ENCODE data around the gene GREM1.

Gene GREM1

DNA sequence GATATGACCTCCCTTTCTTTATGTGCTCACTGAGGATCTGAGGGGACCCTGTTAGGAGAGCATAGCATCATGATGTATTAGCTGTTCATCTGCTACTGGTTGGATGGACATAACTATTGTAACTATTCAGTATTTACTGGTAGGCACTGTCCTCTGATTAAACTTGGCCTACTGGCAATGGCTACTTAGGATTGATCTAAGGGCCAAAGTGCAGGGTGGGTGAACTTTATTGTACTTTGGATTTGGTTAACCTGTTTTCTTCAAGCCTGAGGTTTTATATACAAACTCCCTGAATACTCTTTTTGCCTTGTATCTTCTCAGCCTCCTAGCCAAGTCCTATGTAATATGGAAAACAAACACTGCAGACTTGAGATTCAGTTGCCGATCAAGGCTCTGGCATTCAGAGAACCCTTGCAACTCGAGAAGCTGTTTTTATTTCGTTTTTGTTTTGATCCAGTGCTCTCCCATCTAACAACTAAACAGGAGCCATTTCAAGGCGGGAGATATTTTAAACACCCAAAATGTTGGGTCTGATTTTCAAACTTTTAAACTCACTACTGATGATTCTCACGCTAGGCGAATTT lies 14.9 kb downstream of the GREM1 start:
- no peak for DNase-seq

DNA sequence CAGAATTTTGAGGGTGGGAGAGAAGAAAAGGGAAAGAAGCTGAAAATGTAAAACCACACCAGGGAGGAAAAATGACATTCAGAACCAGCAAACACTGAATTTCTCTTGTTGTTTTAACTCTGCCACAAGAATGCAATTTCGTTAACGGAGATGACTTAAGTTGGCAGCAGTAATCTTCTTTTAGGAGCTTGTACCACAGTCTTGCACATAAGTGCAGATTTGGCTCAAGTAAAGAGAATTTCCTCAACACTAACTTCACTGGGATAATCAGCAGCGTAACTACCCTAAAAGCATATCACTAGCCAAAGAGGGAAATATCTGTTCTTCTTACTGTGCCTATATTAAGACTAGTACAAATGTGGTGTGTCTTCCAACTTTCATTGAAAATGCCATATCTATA lies 15.5 kb downstream of the GREM1 start:
- DNase-seq: no peak

DNA sequence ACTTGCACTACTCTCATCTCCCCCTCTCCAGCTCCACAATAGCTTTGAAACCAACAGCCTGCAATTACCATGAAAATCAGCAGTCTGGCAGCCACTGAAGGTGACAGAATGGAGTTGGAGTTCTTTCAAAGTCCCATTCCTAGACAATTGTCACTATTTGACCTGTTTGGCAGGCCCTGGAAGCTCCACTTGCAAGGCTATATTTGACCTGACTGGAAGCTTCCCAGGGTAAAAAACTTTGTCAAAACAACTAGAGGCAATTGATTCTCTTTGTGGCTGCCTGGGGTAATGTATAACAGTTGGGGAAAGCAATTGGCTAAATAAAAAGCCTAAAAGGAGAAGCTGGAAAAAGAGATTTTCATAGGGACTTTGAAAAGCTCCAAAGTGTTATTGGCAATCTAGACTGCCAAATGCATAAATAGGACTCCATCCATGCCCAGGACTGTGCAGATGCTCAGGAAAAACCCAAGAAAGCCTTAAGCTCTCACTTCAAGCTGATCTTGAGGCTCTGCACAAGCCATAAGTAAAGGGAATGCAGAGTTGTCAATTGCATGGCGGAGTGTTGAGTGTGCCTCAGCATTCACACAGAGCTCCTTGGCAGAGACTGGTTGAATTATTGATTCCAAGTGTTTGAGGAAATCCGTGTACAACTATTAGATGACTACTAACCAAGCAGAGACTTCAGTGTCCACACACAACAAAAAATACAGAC lies 18.3 kb downstream of the GREM1 start:
- DNase-seq: no peak

DNA sequence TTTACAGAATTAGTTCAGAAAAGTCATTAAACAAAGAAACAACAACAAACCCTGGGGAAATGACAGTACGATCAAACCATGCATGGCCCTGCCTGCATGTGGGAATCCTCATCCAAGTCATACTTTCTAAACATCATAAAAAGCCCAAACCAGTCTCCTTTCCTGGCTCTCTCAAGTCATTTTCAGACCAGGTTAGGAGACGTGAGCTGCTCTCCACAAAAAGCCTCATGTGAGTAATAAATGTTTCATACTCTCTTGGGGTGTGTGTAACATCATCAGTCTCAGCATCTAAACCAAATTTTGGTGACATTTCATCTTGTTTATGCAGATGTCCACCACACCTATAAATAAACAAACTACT lies 18.9 kb downstream of the GREM1 start:
- DNase-seq: no peak

DNA sequence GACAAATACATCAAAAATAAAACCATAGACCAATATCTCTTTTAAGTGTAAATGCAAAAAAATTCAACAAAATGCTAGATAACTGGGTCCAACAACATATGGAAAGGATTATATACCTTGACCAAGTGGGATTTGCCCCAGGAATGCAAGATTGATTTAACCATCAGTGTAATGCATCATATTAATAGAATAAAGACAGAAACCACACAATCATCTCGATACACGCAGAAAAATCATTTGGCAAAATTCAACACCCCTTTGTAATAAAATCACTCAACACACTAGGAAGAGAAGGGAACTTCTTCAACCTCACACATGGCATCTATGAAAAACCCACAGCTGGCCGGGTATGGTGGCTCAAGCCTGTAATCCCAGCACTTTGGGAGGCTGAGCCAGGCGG lies 19.5 kb downstream of the GREM1 start:
- no peak for DNase-seq

DNA sequence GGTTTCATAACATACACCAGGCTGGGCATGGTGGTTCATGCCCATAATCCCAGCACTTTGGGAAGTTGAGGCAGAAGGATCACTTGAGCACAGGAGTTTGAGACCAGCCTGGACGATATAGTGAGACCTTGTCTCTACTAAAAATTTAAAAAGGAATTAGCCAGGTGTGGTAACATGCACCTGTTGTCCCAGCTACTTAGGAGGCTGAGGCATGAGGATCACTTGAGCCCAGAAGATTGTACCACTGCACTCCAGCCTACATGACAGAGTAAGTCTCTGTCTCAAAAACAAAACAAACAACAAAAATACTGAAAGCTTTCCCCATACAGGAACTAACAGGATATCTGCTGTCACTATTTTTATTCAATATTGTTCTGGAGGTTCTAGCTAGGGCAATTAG lies 20.9 kb downstream of the GREM1 start:
- DNase-seq: no peak

DNA sequence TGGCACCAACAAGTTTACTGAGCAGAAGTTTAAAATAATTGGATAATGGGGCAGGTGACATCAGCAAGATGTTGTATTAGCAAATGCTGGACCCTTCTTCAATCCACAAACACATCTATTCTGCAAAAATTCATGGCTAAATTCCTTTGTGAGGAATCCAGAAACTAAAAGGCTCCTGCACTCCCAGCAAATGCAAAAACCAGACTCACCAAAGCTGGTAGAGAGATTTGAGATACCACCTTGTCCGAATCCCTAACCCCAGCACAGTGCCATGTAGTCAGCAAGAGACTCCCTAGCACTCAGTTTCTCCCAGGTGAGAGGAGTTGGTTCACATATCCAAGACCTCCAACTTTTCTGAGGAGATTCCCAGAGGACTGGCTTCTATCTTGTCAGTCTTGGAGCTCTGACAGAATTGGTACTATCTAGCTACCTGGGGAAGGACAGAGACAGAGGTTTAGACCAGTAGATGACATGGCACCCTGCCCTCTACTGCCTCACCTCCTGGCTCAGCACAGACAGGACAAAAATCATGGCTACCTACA lies 21.8 kb downstream of the GREM1 start:
- no peak for DNase-seq

DNA sequence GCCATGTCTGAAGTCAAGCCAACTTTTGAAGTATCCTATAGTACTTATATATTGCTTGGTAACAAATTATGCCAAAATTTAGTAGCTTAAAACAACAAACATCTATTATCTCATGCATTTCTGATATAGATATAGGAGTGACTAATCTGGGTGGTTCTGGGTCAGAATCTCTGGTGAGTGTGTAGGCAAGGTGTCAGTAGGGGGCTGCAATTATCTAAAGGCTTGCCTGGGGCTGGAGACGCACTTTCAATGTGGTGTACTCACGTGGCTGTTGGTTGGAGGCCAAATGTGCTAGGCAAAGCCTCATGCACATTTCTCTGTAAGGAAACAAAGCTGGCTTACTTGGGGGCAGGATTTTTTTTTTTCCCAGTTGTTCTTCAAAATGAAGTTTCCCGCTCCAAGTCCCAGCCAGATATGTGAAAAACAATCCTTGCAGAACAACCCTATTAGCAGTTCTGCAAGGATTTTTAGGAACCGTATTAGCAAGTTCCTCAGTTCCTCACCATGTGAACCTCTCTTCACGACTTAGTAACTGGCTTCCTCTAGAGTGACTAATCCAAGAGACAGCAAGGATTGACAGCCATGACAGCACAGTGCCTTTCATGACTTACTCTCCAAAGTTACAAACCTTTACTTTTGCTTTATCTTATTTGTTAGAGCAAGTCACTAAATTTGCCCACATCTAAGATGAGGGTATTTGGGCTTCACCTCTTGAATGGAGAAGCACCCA lies 25.8 kb downstream of the GREM1 start:
- no peak for DNase-seq

DNA sequence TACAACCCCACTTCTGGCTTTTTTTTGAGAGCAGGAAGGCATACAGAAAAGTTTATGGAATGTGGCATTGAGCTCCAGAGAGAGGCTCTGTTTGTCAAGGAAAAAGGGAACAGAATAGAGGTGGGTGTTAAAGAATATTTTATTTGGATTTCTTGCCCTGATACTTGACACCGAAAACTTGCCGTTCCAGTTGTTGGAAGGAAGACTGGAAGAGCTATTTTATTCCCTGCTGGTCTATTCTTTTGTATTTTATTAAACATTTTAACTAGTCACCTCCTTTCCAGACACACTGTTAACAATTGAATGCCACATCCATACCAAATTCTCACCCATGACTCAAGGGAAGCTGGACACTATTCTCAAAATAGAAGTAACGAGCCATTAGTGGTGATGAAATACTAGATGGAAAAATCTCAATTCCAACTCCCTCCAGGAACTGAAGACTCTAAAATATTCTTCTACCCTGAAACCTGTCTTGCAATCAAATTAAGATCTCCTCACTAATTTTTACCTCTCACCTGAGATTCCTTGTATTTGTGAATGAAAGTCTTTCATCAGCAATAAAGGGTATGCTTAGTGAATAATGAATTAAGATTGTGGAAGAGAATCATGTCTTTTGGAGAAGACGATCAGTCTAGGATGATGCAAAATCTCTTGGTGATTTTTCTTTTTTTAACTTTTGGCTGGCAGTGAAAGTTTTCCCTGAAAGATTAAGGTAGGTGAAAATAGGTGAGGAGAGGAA lies 28.5 kb downstream of the GREM1 start:
- DNase-seq: no peak

DNA sequence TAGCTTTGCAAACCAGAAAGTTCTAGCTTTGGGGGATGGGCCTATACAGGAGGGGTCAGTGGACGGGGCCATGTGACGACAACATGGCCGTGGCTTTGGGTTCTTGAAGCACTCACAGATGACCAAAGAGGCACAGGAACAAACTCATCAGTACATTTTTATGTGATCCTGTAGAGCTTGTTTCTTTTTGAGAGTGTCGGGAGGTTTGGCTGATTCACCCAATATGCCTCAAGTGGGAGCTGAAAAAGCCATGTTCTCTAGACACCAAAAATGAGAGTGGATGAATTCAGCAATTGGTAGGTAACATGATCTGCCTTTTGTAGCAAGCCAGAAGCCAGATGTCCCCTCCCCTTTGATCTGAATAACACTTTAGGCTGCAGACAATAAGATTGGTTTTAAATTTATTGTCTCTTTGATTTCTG lies 30.1 kb downstream of the GREM1 start:
- DNase-seq: no peak

DNA sequence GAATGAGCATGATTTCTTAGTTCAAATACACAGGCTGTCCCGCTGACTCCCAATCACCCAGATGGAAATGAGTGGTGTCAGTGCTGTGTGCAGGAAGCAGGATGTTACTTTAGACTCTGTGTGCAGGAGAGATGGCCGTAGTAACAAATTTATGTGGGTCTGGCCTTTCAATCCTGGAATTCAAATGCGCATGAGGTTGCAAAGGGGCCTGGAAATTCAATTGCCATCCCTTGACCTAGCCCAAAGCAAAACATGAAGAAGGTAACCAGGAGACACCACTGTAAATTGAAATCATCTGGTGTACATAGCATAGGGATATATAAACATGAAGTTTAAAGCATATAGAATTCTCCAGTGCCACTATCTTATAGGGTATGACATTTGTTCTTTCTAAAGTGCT lies 33.2 kb downstream of the GREM1 start:
- no peak for DNase-seq

DNA sequence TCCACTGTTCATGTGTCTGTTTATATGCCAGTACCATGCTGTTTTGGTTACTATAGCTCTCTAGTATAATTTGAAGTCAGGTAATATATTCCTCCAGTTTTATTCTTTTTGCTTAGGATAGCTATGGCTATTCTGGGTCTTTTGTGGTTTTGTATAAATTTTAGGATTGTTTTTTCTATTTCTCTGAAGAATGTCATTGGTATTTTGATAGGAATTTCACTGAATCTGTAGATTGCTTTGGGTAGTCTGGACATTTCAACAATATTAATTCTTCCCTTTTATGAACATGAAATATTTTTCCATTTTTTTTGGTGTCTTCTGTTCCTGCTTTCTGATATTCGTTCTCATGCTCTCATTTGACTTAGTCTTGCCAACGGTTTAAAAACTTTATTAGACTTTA lies 39.6 kb downstream of the GREM1 start:
- DNase-seq: no peak

DNA sequence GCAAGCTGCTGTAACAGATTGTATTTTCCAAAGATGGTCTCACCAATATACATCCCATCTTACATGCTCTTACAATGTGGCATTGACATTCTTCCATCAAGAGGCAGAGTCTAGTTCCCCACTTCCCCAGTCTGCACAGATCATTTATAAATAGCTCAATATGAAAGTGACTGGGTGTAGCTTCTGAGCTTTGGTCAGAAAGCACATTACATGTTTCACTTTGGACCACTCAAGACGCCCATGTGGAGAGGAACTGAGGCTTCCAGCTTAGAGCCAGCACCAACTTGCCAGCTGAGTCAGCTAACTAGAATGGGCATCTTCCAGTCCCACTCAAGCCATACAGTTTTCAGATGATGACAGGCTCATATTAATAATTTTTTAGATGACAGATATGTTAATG lies 45.5 kb downstream of the GREM1 start:
- DNase-seq: no peak

DNA sequence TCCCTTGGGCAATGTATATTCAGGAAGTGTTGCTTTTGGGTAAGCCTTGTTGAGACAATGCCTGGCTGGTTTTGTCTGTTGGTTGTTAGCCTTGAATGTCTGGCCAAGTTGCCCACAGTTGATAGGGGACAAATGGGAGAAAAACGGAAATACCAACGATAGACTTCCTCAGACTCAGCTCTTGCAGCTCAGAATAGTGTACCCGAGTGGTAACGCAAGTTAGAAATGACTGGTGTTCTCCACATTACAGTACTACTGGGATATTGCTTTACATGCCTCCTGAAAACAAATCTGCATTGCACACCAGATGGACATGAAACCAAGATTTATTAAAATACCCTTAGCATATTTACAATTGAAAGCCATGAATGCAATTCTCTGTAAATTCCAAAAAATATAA lies 47.4 kb downstream of the GREM1 start:
- DNase-seq: no peak

DNA sequence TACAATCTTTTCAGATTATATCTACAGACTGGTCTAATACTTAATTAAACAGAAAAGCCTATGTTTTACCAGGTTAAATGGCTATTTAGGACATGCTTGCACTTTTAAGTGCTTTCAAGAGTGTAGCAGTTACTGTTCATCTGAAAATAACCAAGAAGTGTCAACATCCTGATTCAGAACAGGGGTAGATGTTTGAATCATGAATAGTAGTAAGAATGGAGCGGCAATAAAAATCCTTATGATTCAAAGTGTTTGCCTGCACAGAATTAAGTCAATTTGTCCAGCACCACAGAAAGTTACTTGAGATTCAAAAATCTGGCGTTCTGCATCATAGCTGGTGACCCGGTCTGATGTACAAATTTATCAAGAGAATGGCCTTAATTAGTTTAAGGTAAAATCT lies 48.3 kb downstream of the GREM1 start:
- no peak for DNase-seq

DNA sequence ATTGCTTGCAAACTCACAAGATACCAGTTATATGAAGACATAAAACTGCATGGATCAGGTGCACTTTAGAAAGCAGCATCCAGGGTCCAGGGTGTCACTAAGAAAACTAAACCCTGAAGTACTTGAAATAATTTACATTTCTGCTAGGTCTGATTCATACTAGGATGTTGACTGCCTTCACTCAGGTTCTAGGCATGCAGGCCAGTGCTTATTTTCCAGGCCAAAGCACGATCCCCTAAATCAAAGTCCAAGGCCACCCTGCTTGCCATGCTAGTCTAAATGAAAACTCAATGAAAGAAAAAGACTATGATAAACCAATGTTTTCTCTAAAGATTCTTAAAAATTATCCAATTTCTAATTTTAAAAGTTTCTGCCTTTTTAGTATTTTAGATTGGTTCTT lies 49.4 kb downstream of the GREM1 start:
- no peak for DNase-seq

DNA sequence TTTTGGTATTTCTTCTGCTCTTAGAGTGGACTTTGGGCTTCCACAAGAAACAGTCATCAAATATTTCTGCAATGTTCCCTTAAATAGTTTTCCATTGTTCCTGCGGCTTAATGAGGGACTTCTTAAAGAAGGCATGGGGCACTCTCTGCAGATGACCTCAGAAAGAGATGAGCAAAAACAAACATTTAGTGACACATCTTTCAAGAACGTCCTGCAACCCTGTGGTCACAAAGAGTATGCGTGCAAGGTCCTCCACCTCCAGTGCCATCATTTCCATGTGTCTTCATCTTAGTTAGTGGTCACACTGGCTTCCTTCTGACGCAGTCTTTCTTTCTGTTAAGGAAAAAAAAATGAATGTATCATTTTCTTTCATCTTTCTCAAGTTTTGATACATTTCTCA lies 56.2 kb downstream of the GREM1 start:
- DNase-seq: no peak

DNA sequence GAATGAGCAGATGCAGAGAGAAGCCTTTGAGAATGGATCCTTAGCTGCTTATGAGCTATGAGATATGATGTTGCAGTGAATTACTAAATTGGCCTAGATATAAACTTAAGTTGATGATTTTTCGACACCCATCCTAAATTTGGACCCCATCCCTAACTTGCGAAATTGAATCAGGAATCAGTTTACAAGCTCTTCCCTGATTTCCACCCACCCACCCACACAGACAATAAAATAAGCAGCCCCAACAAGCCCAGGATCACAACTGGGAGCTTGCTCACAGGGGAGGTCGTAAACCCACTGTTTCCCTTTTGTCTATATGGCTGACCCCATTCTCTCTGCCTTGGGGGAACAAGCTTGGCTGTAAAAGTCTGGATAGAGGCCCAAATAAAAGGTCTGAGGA lies 57.3 kb downstream of the GREM1 start:
- DNase-seq: no peak

DNA sequence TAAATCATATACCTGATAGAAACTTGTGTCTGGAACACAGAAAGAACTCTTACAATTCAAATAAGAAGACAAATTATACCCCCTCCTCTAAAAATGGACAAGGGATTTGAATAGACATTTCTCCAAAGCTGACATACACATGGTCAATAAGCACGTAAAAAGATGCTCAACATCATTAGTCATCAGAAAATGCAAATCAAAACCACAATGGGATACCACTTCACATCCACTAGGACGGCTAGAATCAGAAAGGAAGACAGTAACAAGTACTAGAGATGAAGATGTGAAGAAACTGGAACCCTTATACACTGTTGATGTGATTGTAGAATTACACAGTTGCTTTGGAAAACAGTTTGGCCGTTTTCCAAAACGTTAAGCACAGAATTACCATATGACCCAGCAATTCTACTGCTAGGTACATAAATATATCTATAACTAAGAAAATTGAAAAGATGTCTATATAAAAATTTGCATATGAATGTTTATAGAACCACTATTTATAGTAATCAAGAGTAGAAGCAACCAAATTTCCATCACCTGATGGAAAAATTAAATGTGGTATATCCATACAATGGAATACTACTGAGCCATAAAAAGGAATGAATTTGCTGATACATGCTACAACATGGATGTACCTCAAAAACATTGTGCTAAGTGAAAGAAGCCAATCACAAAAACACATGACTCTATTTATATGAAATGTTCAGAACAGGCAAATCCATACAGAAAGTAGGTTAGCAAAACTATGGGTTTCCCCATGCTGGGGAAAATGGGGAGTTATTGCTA lies 60.8 kb downstream of the GREM1 start:
- no peak for DNase-seq

DNA sequence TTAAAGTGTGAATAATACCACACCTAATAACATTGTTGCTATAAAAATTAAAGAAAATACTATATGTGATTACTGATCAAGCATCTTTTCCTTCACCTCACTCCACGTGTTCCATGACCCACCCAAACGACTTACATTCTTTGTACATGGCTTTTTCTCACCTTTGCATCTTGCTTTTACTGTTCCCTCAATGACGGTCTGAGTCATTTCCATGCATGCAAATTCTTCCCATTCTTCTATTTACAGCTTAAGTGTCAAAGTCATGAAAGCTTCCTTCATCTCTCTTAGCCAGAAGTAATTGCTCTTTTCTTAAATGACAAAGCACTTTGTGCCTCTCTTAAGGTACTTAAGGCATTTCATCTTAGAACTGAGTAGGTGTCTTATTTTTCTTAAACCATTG lies 64.0 kb downstream of the GREM1 start:
- no peak for DNase-seq

DNA sequence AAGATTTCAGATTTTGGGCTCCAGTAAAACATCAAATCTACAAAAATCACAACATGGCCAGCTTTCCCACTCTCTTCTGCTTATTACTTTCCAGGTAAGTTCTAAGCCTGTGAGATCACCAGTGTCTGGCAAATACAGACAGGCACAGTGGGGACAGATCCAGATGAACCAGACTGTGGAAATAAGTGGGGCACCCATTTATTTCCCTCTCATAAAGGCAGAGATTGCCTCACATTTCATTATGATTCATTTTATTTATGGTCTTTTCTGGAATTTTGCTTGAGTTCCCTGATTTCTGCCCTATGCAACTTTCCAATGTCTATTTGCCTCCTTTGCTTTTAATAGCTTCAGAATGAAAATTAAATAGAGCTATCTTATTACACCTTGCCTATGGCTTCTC lies 66.8 kb downstream of the GREM1 start:
- DNase-seq: no peak

DNA sequence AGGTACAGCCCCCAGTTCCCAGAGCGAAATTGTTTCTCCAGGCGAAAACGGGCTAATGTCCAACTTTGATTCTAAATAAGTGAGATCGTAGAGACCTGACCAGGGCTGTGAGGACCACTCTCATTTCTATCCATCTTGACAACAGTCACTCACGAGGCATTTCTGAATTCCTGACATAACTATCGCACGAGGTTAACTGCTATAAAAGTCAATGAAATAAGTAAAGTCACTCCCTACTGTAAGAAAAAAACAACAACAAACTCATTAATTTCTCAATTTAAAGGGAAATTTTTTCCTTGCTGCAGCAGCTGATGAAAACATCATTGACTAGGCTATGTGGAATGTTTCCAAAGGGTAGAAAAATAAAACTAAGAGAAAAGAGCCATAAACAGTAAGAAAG lies 69.1 kb downstream of the GREM1 start:
- DNase-seq: no peak

DNA sequence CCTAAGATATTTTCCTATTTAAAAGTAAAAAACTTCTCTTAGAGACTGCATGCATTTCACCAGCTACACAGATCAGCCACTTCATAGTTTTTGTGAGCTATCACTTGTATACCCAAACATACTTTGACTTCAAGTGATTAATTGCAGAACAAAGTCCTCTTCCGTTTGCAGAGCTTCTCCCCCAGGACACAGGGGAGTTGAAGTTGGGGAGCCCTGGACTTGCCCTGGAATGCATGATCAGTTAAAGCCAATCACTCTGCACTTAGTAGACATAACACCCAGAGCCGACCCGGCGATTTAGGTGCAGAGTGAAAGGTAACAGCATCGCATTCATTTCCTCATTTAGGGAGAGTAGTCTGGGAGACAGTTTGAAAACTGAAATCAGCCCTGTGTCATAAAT lies 70.1 kb downstream of the GREM1 start:
- DNase-seq: no peak

All from activated CD4-positive, alpha-beta T cell treated with anti-CD3 and anti-CD28 coated beads, Interleukin-2, amount 50 U/mL, for 4 hours (primary cell).